Osteoblast (primary cell): Measurements from ENCODE around the gene HSD17B3. TPM values are rescaled to one million over a fixed set of nuclear protein-coding genes. Genes with fewer than 3 reads are reported as not detected.
A peak's percentile ranks its signal among the peaks of the same experiment; 100 is the strongest.

Experiments
- DNase-seq: peaks from one replicate; pipeline ENCODE4 v3.0.0; 2011; ENCODE audit warnings: low spot score, mixed read lengths; ENCODE audit not compliant: insufficient read length; ENCODE audit errors: missing footprints
- H2AFZ ChIP-seq: 2 replicates; pipeline ENCODE4 v1.6.0; 2011; ENCODE audit warnings: mild to moderate bottlenecking, low read length
- H3K27ac ChIP-seq: 2 replicates; pipeline ENCODE4 v1.5.1; 2011; ENCODE audit warnings: mild to moderate bottlenecking, low read depth, low read length, moderate library complexity
- H3K27me3 ChIP-seq: 2 replicates; pipeline ENCODE4 v1.6.0; 2012; ENCODE audit warnings: mild to moderate bottlenecking, control low read depth, inconsistent platforms, low read length, moderate library complexity; ENCODE audit not compliant: insufficient read depth
- H3K36me3 ChIP-seq: 2 replicates; pipeline ENCODE4 v1.5.1; 2011; ENCODE audit warnings: mild to moderate bottlenecking, low read length, control low read depth, moderate library complexity; ENCODE audit not compliant: insufficient read depth
- H3K4me1 ChIP-seq: 2 replicates; pipeline ENCODE4 v1.5.1; 2011; ENCODE audit warnings: mild to moderate bottlenecking, low read length, control low read depth, moderate library complexity; ENCODE audit not compliant: insufficient read depth
- H3K4me2 ChIP-seq: 2 replicates; pipeline ENCODE4 v1.6.0; 2011; ENCODE audit warnings: mild to moderate bottlenecking, low read length; ENCODE audit not compliant: insufficient read depth
- H3K4me3 ChIP-seq: fragments of 200-600 bp; sonication (generic); 3 replicates; pipeline ENCODE4 v1.5.1; 2012; ENCODE audit warnings: mild to moderate bottlenecking, low read length, inconsistent platforms; ENCODE audit not compliant: insufficient read depth
- H3K79me2 ChIP-seq: 2 replicates; pipeline ENCODE4 v1.6.0; 2012; ENCODE audit warnings: mild to moderate bottlenecking, low read length, control low read depth, inconsistent platforms; ENCODE audit not compliant: insufficient read depth
- H3K9me3 ChIP-seq: 2 replicates; pipeline ENCODE4 v1.5.1; 2011; ENCODE audit warnings: low read depth, low read length, control low read depth
- H4K20me1 ChIP-seq: 2 replicates; pipeline ENCODE4 v1.6.0; 2012; ENCODE audit warnings: mild to moderate bottlenecking, low read length, control low read depth; ENCODE audit not compliant: insufficient read depth
- CTCF ChIP-seq: IDR thresholded peaks from 2 replicates; pipeline ENCODE4 v1.5.1; 2011; ENCODE audit warnings: mild to moderate bottlenecking, low read depth, low read length, moderate library complexity; ENCODE audit errors: extremely low read depth
- total RNA-seq: library from RNA; depleted of rRNA; stranded (reverse); fragments of >200 nt; gene quantifications from 2 replicates; pipeline ENCODE4 v1.2.3, GENCODE V29; 2012

Gene HSD17B3
- total RNA-seq, 1 donor: under 0.01 TPM

GRCh38 chr9:96219026-96219899 lies 82.7 kb downstream of the HSD17B3 start:
- Histone ChIP-seq H3K27ac (no peak overlapping the region), H3K9me3 (no peaks in the 10 kb centered on the region), H3K36me3 (no peaks in the 10 kb centered on the region), H2AFZ (no peak overlapping the region), H4K20me1 (no peaks in the 10 kb centered on the region), H3K27me3 (peaks cover 14% of the 10 kb centered on the region), H3K79me2 (no peaks in the 10 kb centered on the region), H3K4me2 (no peak overlapping the region), H3K4me1 (peaks cover 8% of the 10 kb centered on the region), H3K4me3 (no peak overlapping the region)
- DNase-seq: no peak
- peak; percentile 47 for TF ChIP-seq CTCF

GRCh38 chr9:96217754-96218693 lies 84.0 kb downstream of the HSD17B3 start:
- Histone ChIP-seq H3K9me3 (no peaks in the 10 kb centered on the region), H3K4me1 (peaks cover 8% of the 10 kb centered on the region), H3K4me3 (peak overlapping the region; percentile 65), H3K4me2 (peak overlapping the region; percentile 88), H3K79me2 (no peaks in the 10 kb centered on the region), H3K36me3 (no peaks in the 10 kb centered on the region), H3K27ac (no peak overlapping the region), H2AFZ (peak overlapping the region; percentile 75), H4K20me1 (no peaks in the 10 kb centered on the region), H3K27me3 (peaks cover 14% of the 10 kb centered on the region)
- TF ChIP-seq CTCF: peak; percentile 87
- peak; percentile 99 for DNase-seq

GRCh38 chr9:96217294-96217707 lies 84.7 kb downstream of the HSD17B3 start:
- Histone ChIP-seq H3K4me2 (no peak overlapping the region), H3K27me3 (peaks cover 14% of the 10 kb centered on the region), H3K79me2 (no peaks in the 10 kb centered on the region), H3K4me1 (peaks cover 8% of the 10 kb centered on the region), H3K36me3 (no peaks in the 10 kb centered on the region), H4K20me1 (no peaks in the 10 kb centered on the region), H3K9me3 (no peaks in the 10 kb centered on the region), H2AFZ (no peak overlapping the region), H3K4me3 (no peak overlapping the region), H3K27ac (no peak overlapping the region)
- no peak for TF ChIP-seq CTCF
- no peak for DNase-seq
